GM19035 (cell line): ENCODE data around the gene NFATC2.

ENCODE experiments used
- ATAC-seq: cut with Tn5 transposase; IDR thresholded peaks from one replicate; pipeline ENCODE4 v1.9.1; 2021; ENCODE audit not compliant: unreplicated experiment

Gene NFATC2

DNA sequence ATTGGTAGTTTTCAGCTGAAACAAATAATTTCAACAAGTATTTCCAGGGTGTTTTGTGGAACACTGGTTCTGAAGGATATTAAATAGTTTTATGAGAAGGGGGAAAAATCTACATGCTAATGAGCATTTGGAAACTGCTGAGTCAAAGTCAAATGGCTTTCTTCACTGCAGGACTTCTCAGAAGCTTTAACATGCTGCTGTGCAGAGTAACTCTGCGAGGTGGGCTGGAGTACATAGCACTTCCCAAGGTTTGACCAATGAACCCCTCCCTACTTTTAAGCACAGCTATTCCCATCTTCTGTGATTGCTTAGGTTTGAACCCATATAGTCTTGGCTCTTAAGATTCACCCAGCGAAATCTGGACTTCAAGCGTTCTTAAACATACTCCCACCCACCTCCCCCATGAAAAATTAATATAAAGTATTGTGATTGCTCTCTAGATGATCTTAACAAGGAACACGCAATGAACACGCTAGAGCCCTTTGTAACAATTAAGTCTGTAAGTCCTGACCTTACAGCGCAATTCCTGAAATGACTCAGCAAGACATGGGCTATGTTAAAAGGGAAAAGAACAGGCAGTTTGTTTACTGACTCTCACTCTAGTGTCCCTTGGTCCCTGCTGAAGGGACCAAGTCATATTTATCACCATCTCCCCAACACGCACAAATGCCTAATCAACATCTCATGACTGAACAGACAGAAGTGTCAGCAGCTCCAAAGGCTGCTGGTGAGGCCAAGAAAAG is 105.2 kb downstream of the NFATC2 start:
- no peak for ATAC-seq

DNA sequence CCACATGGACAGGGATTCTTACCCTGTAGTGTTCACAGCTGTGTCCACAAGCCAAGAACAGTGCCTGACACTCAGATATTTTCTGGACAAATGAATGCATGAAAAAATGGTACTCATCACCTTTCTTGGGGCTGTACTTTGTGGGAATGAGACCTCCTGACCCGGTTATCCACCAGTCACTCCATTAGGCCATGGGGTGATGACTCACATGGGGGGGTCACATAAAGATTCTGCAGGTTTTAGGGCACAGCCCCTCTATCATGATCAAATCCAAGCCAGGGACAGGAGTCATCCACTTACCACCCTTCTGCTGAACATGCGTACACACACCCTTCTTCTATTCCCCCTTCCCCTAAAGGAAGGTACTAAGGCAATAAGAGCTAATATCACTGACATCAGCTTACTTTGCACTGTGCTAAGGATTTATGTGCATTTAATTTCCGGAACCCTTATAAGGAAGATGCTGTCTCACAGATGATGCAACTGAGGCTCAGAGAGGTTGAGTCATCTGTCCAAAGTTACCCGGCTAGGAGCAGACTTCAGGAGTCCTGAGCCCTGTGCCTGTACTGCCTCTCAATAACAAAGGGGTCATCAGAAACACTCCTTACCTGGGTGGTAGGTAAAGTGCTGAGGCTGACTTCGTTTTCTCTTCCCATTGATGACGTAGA is 107.8 kb downstream of the NFATC2 start:
- ATAC-seq, result no peak

DNA sequence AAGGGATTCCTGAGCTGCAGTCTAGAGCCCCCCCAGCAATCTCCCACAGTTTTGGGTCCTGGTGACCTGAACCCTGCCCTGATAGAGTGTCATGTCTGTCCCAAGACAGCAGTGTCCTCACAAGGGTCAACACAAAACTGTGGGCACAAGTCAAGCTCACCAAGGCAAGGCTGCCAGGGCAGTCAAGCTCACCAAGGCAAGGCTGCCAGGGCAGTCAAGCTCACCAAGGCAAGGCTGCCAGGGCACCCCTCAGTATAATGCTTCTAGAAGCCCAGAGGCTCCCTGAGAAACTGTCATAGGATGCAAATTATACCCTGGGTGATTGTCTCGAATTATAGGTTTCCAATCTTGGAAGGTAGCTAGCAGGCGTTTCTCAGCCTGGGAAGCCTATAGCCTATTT is 108.5 kb downstream of the NFATC2 start:
- no peak for ATAC-seq

DNA sequence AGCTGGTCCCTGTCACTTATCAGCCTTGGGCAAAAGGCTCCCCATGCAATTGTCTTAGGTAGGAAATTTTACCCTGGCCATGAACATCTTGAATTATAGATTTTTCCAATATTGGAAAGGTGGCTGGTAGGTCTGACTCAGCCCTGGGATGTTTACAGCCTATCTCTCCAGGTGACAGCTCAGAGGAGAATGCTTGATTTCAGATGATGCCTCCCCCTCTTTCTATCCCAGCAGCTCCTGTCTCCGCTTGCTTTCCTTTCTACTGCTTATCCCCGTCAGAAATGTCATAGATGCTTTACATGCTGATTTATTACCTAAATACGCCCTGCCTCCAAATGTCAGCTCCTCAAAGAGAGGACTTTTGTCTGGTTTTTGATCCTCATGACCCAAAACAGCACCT is 109.6 kb downstream of the NFATC2 start:
- no peak for ATAC-seq

DNA sequence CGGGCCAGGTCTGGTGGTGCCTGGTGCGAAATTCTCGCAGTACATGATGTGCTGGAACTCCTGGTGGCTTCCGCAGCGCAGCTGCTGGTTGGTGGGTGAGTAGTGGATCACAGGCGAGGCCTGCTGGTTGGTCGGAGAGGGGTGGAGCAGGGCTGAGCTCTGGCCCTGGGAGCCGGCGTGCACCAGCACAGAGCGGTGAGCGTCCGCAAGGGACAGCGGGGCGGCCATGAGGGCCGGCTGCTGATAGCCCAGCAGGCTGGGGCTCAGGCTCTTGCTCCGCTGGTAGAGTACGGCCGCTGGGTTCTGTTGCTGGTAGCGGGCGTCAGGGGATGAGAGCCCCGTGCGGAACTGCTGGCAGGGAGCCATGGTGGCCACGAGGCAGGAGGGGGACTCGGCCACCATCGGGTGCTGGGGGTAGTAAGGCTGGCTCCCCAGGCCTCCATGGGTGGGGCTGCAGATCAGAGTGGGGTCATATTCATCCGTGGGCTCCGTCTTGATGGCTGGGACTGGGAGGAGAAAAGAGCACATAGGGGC is 110.2 kb downstream of the NFATC2 start:
- no peak for ATAC-seq

DNA sequence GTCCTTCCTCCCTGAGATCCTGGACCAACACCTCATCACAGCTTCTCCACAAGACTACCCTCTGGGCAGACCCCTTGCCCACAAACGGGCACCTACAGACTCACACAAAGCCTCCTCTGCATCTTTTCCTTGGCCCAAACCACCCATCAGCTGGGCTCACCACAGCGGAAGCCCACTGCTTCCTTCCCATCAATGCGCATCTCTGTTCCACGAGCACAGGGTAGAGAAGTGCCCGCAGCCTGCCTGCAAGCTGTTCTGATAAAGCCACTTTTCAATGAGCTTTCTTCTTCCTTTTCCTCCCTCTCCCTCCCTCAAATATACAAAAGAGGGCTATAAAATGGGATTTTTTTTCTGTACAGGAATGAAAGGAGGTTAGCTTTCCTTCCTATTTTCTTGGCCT is 111.2 kb downstream of the NFATC2 start:
- ATAC-seq, result no peak

DNA sequence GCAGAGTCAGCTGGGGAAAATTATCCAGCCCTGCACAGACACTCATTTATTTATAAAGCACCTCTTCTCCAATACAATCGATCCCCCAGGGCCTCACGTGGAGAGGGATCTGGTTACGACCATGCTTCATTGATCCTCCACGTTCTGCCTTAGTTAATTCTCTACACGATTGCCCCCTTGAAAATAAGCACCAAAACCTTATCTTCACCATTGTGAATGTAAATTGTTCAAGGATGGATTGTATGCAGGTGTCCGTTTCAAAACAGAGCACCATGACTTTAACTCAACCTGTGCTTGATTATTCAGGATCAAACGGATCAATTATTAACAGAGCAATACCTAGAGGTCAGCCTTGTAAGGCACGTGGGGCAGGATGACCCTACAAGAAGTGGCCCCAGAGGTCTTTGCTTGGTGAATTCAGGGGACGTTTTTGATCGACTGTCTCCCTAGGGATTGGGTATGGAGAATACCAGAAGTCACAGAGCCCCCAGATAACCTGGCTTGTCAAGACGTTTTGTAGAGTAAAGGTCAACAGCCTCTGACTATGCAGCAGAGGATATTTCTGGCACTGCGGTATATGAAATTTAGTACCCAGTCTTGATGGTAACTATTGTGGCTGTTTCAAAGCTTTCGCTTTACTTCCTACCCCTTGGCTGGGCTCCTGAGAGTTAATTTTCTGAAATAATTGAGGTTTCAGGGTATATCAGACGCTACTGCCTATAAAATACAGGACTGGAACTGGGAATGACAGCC is 112.1 kb downstream of the NFATC2 start:
- ATAC-seq, result no peak

DNA sequence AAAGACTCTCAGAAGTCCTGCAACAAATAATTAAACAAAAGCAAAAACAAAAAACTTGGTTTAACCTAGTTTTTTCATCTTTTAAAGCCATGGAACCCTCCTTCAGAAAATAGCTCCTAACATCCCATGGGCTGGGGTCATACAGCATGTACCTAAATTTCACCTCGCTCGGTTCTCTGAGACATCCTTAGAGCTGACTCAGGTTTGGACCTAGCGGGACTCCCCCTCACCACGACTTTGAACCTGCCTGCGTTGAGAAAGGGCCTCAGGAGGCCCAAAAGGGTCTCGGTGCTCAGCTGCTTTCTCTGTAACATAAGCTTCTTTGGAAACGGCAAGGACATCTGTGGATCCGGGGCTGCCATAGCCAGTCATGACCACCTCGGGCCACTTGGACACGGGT is 112.8 kb downstream of the NFATC2 start:
- ATAC-seq, result no peak

DNA sequence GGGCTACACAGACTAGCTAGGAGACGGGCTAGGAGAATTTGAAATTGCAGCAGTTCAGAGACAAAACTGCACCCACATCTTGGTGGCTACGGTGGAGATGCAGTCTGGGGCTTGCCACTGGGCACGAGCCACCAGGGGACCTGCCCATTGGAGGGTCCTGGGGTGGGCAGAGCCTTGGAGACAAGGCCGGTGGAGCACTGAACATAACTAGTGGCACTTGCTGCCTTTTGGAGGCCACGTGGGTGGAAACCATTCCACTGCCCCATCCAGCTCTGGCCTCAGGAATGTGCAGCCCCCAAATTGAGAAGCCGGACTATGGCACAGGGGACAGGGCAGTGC is 113.4 kb downstream of the NFATC2 start:
- no peak for ATAC-seq

DNA sequence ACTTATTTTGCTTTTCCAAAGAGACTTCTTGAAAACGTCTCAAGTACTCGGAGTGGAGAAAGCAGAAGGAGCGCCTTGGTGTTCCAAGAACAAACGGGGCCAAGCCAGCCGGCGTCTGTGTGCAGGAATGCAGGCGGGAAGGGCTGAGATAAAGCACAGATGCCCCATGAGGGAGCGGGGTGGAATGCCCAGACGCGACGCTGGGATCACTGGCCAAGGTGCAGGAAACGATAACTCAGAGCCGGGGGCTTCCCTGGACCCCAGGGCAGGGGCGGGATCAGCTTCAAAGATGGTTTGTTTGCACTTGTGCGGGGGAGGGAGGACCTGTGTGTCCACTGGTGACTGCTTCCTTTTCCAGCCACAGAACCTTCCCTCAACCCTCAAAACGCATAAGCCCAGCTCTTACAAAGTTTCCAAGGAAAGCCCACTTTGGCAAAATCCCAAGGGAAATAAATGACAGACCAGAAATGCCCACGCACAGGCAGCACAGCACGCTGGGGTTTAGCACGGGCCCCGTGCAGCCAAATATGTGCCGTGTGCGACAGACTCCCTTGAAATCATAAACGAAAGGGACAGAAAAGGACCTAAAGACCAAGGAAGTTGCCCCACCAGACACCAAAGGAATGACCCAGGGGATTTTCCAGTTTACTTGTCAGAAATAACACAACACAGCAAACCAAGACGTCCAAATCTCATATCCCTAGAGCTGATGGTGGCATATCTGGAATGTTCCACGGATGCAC is 113.9 kb downstream of the NFATC2 start:
- ATAC-seq, result no peak

DNA sequence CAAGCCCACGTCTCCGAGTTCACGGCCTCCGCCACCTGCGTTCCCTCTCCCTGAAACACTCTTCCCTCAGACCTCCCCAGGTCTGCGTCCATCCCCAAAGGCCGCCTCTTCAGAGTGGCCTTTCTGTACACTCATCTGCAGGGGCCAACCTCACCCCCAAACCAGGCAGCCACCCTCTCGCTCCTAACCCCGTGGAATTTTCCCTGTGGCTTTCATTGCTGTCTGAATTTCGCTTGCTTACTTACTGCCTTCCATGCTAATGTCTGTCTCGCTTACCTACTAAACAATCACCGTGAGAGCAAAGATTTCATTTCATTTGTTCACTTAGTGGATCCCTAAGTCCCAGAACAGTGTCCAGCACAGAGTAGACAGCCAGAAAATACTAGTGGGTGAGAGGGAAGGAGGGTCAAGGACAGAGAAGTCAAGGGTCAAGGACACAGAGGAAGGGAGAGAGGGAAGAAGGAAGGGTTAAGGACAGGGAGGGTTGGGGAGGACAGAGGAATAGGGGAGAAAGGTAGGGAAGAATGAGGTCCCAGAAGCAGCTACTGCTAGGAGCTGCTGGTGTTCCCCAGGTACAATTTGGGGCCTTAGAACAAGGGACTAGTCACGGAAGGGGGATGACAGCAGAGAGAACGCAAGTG is 114.7 kb downstream of the NFATC2 start:
- no peak for ATAC-seq

DNA sequence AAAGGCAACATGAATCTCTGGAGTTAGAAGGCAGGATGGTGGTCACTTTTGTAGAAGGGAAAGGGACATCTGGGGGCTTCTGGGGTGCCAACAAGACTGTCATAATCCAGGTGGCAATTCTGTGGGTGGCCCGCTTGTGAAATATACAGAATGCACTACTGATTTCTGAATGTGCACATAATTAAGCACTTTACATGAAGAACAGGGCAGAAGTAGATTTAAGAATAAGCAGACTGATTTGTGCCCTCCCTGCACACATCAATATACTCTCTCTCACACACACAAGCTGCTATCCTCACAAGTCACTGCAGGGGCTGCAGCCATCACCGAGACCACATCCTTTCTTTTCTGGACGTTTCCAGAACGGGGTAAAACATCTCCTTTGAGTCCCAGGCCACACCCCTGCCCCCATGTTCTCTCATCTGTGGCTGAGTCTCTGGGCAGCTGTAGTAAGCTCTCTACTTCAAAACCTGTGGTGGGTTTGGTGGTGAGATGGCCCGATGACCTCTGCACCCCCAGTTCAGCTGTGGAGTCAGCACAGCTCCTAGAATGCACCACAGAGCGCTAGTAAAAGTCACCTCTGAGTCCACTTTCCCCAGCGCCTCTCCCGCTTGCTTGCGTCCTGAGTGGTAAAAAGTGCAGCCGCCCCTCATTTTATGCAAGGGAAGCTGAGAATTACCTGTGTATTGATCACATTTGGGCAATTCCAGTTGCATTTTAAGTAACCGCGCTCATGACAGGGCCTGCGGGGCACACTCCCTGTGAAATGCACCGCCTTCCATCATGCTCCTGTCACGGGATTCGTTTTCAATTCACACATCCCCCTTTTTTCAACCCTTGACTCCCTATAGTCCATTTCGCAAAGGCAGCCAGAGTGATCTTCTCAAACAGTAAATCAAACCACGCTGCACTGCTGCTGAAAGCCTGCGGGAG is 115.5 kb downstream of the NFATC2 start:
- ATAC-seq, result no peak

DNA sequence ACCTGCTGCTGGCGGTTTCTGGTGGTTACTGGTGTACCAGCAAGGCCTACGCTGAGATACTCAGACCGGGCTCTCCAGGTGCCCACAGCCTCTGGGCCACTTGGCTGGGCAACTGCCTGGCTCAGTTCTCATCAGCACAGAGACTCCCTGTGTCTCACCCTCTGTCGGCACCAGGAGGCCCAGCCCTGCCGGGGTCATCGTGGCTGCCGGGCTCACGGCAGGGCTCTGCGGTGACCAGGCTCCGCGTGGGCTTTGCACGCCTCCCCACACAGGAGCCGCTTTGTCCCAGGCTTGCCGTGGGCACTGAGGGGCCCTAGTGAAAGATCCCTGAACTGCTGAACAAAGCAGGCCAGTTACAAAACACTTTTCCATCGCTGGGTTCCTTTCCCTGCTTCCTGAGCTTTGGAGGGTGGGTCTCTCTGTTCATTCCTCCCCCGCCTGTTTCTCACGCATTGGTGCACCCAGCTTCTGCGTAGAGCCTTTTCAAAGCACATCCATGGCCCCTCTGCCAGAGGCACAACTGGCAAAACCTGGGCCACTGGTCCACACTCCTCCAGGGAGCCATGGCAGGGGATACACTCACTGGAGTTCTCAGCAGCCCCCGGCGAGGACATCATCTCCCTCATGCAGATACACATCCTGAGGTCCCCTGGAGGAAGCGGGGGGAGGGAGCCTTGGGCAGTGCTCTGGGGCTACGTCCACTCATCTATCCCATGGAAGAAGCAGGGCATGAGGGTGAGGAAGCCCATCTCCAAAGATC is 117.0 kb downstream of the NFATC2 start:
- no peak for ATAC-seq

DNA sequence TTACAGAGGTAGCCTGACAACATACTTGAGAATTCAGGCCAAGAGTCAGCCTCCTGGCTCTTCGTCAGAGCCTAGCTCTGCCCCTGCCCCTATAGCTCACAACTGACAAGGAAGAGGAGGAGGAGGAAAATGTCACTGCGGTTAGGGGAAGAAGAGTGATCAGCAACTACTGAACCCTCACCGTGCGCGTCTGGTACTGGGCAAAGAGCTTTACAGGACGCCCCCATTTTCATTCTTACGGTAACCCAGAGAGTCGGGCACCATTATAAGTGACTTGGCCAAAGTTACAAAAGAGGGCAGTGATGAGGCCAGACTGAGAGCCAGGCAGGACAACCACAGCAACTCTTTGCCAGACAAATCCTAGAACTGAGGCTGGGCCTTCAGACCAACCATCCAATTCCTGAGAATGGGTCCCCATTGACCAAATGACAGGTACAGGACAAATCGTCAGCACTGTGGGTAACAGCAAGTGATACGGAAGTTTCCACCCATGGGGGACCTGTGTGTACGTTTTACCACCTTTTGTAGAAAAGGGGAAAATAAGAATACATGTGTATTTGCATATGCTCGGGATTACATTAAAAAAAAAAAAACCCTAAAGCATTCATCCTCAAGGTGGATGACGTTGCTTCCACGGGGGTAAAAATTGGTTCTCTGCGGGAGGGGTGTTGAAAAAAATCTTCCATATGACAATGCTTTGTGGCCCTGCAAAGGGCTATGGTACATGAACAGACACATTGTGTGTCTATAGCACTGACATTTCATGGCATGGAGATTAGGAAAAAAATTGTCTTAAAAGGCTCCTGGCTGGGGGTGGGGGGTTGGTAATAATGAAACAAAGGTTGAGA is 118.0 kb downstream of the NFATC2 start:
- ATAC-seq, result no peak

DNA sequence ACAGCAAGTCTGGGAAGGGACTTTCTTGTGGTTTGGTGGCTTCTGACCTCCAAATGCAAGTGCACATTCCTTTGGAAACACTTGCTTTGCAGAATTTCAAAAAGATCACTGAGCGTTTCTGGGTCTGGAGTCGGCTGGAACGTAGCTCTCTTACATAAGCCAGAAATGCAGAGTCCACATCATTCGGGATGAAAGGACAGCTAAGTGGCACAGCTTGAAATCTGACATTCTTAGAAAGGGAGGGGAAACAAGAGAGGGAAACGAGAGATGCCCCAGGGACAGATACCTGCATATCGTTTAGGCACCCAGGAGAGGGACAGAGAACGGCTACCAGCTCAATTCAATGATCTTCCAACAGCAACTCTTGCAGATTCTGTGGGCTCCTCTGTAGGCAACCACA is 118.7 kb downstream of the NFATC2 start:
- ATAC-seq, result no peak

DNA sequence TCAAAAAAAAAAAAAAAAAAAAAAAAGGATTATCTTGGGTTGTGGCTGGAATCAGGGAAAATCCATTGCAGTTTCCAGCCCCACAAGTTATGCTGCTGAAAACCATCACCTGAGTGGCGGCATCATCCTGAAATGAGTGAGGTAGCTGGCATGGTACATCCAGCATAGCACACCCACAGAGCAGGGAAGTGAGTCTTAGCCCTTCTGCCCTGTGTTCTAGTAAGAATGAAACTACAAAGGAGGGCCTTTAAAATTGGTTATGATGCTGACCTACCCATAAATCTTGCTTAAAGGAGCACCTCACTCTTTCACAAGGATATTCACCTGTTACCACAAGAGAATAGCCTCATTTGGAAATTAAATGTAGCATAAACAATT is 119.2 kb downstream of the NFATC2 start:
- peak; percentile 61 for ATAC-seq

DNA sequence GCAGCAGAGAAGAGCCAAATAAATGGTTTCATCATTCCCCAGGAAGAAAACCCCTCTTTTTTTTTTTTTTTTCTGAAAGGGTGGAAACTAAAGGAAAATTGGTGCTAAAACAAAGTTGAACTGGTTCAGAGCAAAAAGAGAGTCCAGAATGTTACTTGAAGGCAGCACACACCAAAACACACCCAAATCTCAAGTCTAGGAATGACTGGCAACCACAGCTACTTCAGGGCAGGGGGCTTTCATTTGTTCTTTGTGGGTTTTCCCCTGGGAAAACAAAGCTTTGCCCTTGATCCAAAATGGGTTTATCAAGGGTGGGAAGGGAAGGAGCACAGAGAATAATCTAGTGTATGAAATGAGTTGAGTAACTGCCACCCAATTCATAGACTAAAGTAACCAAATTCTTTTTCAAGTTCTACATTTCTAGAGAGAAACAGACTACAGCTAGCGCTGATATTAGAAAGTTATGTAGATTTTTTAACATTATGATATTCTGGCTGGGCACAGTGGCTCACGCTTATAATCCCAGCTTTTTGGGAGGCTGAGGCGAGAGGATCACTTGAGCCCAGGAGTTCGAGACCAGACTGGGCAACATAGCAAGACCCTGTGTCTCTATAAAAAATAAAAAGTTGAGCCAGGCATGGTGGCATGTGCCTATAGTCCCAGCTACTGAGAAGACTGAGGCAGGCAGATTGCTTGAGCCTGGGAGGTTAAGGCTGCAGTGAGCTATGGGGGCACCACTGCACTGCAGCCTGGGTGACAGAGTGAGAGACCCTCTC is 119.8 kb downstream of the NFATC2 start:
- no peak for ATAC-seq
